GM21576 (cell line): ENCODE results near the gene OLR1.

ENCODE experiments used
- ATAC-seq: cut with Tn5 transposase; IDR thresholded peaks from one replicate; pipeline ENCODE4 v1.9.1; 2021; ENCODE audit warnings: mild to moderate bottlenecking, moderate library complexity; ENCODE audit not compliant: unreplicated experiment

OLR1 gene

GRCh38 chr12:10110256-10110844, 61.6 kb downstream of the OLR1 start:
- ATAC-seq, result no peak
